Measurements from ENCODE around the gene ATP2C1. TPM values are rescaled to one million over a fixed set of nuclear protein-coding genes. Genes with fewer than 3 reads are reported as not detected.
A peak's percentile ranks its signal among the peaks of the same experiment; 100 is the strongest.

The ATP2C1 gene
- total RNA-seq, 4 donors from 2014 or later = 20.9 to 60.8 (median 44.6) TPM

- in situ Hi-C loops (cut with MboI; ENCODE audit: low pct_ligation_motif_present in 1 of 4, low pct_unique_long_range_greater_than_20kb in 1 of 4, low sequenced_read_pairs in 3 of 4) (loop anchor here in 2 of 4 donors (25.0 kb wide), 2 partner anchors 362 to 487 kb away; partner anchors contain the start of genes MRPL3 (in 1 of the 2) and NUDT16 (in 1 of the 2)), intact Hi-C loops (cut with DNase I; ENCODE audit: low total_unique reads) (no loop called here)
- Histone ChIP-seq H3K27me3 (no peaks in the 10 kb centered on the region), H3K4me1 (peaks cover 19 to 60% (median 22%) of the 10 kb centered on the region in 4 donors), H3K27ac (peak overlapping the region; percentile 91 to 93 (median 91)), H3K36me3 (no peaks in the 10 kb centered on the region), H3K9me3 (no peaks in the 10 kb centered on the region), H3K4me3 (peak overlapping the region in 3 of 4 donors; percentile 48 to 71 (median 57))
- 50 to 56% methylated on average over 1 of the region's 1 CpG for WGBS, 2 donors (ENCODE audit: low coverage in 1 of 2)
- no peak for TF ChIP-seq CTCF (IDR thresholded peaks at IDR 0.05)
- TF ChIP-seq EP300 (IDR thresholded peaks at IDR 0.05; ENCODE audit: low read depth) = no peak
- TF ChIP-seq POLR2A (IDR thresholded peaks at IDR 0.05) = peak; percentile 17
- peak in 1 of 3 donors; percentile 60 for TF ChIP-seq POLR2AphosphoS5 (IDR thresholded peaks at IDR 0.05)
- DNase-seq = no peak
These were observed 131.7 kb downstream of the ATP2C1 start for GRCh38 chr3:131025539-131025938.

GRCh38 chr3:131026321-131027151 is 132.7 kb downstream of the ATP2C1 start, which contains the start of the genes ASTE1 and NEK11:
TSS of gene ASTE1 (minus strand) at chr3:131026825. CDS start at chr3:131025306, 1,519 bp downstream.
TSS of gene NEK11 (plus strand) at chr3:131026877. CDS start at chr3:131029709, 2,832 bp downstream.
- Histone ChIP-seq H3K4me1 (peaks cover 18 to 51% (median 20%) of the 10 kb centered on the region in 4 donors), H3K27ac (peak within 1 kb of the TSS; percentile 91 to 93 (median 91)), H3K4me3 (peak within 1 kb of the TSS; percentile 48 to 71 (median 56)), H3K27me3 (no peaks in the 10 kb centered on the region), H3K36me3 (no peaks in the 10 kb centered on the region), H3K9me3 (no peaks in the 10 kb centered on the region)
- intact Hi-C loops (cut with DNase I; ENCODE audit: low total_unique reads) = no loop called here
- TF ChIP-seq POLR2A (IDR thresholded peaks at IDR 0.05) = peak; percentile 84
- no peak for TF ChIP-seq EP300 (IDR thresholded peaks at IDR 0.05; ENCODE audit: low read depth)
- peak; percentile 67 to 88 (median 84) for TF ChIP-seq POLR2AphosphoS5 (IDR thresholded peaks at IDR 0.05)
- no peak for TF ChIP-seq CTCF (IDR thresholded peaks at IDR 0.05)
- in situ Hi-C loops (cut with MboI; ENCODE audit: low pct_ligation_motif_present in 1 of 4, low pct_unique_long_range_greater_than_20kb in 1 of 4, low sequenced_read_pairs in 3 of 4) = loop anchor here in 2 of 4 donors (25.0 kb wide), 2 partner anchors 361 to 486 kb away; partner anchors contain the start of genes MRPL3 (in 1 of the 2) and NUDT16 (in 1 of the 2)
- 1 to 17% methylated on average over 2 to 49 of the region's 56 CpGs for WGBS, 2 donors (ENCODE audit: low coverage in 1 of 2)
- peak; percentile 93 for DNase-seq

- H3K27ac ChIP-seq = no peak overlapping the region
- 89 to 100% methylated on average over 3 of the region's 3 CpGs for WGBS, 2 donors (ENCODE audit: low coverage in 1 of 2)
- H3K36me3 ChIP-seq = no peaks in the 10 kb centered on the region
- peaks cover 9 to 28% (median 19%) of the 10 kb centered on the region in 4 donors for H3K4me1 ChIP-seq
- H3K9me3 ChIP-seq = no peaks in the 10 kb centered on the region
- no peak for DNase-seq
- no peaks in the 10 kb centered on the region for H3K27me3 ChIP-seq
- in situ Hi-C loops (cut with MboI; ENCODE audit: low pct_ligation_motif_present in 1 of 4, low pct_unique_long_range_greater_than_20kb in 1 of 4, low sequenced_read_pairs in 3 of 4) (loop anchor here in 2 of 4 donors (25.0 kb wide), 2 partner anchors 358 to 483 kb away; partner anchors contain the start of genes MRPL3 (in 1 of the 2) and NUDT16 (in 1 of the 2)), intact Hi-C loops (cut with DNase I; ENCODE audit: low total_unique reads) (no loop called here)
- no peak overlapping the region for H3K4me3 ChIP-seq
- TF ChIP-seq POLR2AphosphoS5 (IDR thresholded peaks at IDR 0.05) (no peak), EP300 (IDR thresholded peaks at IDR 0.05; ENCODE audit: low read depth) (no peak), CTCF (IDR thresholded peaks at IDR 0.05) (no peak), POLR2A (IDR thresholded peaks at IDR 0.05) (no peak)
These were observed 135.0 kb downstream of the ATP2C1 start for GRCh38 chr3:131028844-131029243.

GRCh38 chr3:131031660-131032059 is 137.8 kb downstream of the ATP2C1 start:
- no peak overlapping the region for H3K4me3 ChIP-seq
- TF ChIP-seq POLR2AphosphoS5 (IDR thresholded peaks at IDR 0.05) (no peak), CTCF (IDR thresholded peaks at IDR 0.05) (no peak), EP300 (IDR thresholded peaks at IDR 0.05; ENCODE audit: low read depth) (no peak), POLR2A (IDR thresholded peaks at IDR 0.05) (no peak)
- no peaks in the 10 kb centered on the region for H3K36me3 ChIP-seq
- 50 to 56% methylated on average over 2 to 3 of the region's 3 CpGs for WGBS, 2 donors (ENCODE audit: low coverage in 1 of 2)
- intact Hi-C loops (cut with DNase I; ENCODE audit: low total_unique reads) = no loop called here
- peaks cover 0 to 12% (median 6%) of the 10 kb centered on the region in 4 donors for H3K4me1 ChIP-seq
- H3K27ac ChIP-seq = no peak overlapping the region
- no peaks in the 10 kb centered on the region for H3K9me3 ChIP-seq
- H3K27me3 ChIP-seq = no peaks in the 10 kb centered on the region
- in situ Hi-C loops (cut with MboI; ENCODE audit: low pct_ligation_motif_present in 1 of 4, low pct_unique_long_range_greater_than_20kb in 1 of 4, low sequenced_read_pairs in 3 of 4) = loop anchor here in 2 of 4 donors (25.0 kb wide), 2 partner anchors 356 to 481 kb away; partner anchors contain the start of genes MRPL3 (in 1 of the 2) and NUDT16 (in 1 of the 2)
- DNase-seq = no peak
